Endothelial cell of umbilical vein (primary cell): Measurements from ENCODE around the gene ZNF423. TPM values are rescaled to one million over a fixed set of nuclear protein-coding genes. Genes with fewer than 3 reads are reported as not detected.

Source experiments
- BruUV-seq: library from RNA; stranded (reverse); fragments of 400-500 nt; replicated peaks from 2 replicates; lab custom pipeline; 2021; lab: Mats Ljungman, UMichigan
- CTCF ChIA-PET: fragments of 300-600, 350-600 bp; sonication (Branson Sonifier 250); formaldehyde crosslinking; loops from one replicate; lab custom pipeline; 2021; ENCODE audit warnings: antibody characterized with exemption, inconsistent platforms; lab: Charles Lee
- POLR2A ChIA-PET: fragments of 300-600, 350-600 bp; sonication (Branson Sonifier 250); formaldehyde crosslinking; loops from one replicate; lab custom pipeline; 2021; ENCODE audit warnings: antibody characterized with exemption, inconsistent platforms; lab: Charles Lee
- DNase-seq: peaks from one replicate; pipeline ENCODE4 v3.0.0-alpha.2; 2011; ENCODE audit warnings: low read depth, low spot score
- FAIRE-seq: peaks from 2 replicates; lab custom pipeline; 2011; peaks lifted over from hg19 to GRCh38; lab: Jason Lieb, UNC
- H2AFZ ChIP-seq: 2 replicates; pipeline ENCODE4 v1.6.0; 2012; ENCODE audit warnings: low read depth, low read length, control low read depth, inconsistent platforms
- H3K27ac ChIP-seq: 2 replicates; pipeline ENCODE4 v1.5.1; 2011; ENCODE audit warnings: low read depth, mild to moderate bottlenecking, control low read depth, low read length, moderate library complexity; ENCODE audit not compliant: insufficient read depth
- H3K27me3 ChIP-seq, 2 experiments: 2 replicates each; pipeline versions ENCODE4 v1.6.0 to v1.6.1; 2011; ENCODE audit warnings: low read length in 2 of 2, mixed read lengths in 1 of 2; ENCODE audit not compliant: control insufficient read depth in 2 of 2, insufficient read depth in 2 of 2
- H3K36me3 ChIP-seq, 2 experiments: 2 replicates in 1 of 2; 3 replicates in 1 of 2; pipeline ENCODE4 v1.5.1; 2011; ENCODE audit warnings: low read length in 2 of 2, mild to moderate bottlenecking in 1 of 2, moderate library complexity in 1 of 2; ENCODE audit not compliant: control insufficient read depth in 2 of 2, insufficient read depth in 2 of 2; ENCODE audit errors: extremely low read depth in 1 of 2
- H3K4me1 ChIP-seq: 3 replicates; pipeline ENCODE4 v1.5.1; 2011; ENCODE audit warnings: mild to moderate bottlenecking, low read length; ENCODE audit not compliant: control insufficient read depth, insufficient read depth; ENCODE audit errors: extremely low read depth
- H3K4me2 ChIP-seq: 2 replicates; pipeline ENCODE4 v1.6.1; 2011; ENCODE audit warnings: low read length, control low read depth, mixed read lengths; ENCODE audit not compliant: insufficient read depth
- H3K4me3 ChIP-seq, 3 experiments: fragments of 200-600 bp in 1 of 3; sonication (generic), shearing (Covaris generic) in 1 of 3; replicated peaks in 1 of 3; 2 replicates each; pipeline ENCODE4 v1.5.1; 2011 to 2016; ENCODE audit warnings: control low read depth in 3 of 3, low read length in 3 of 3, mild to moderate bottlenecking in 2 of 3, inconsistent platforms in 1 of 3, low read depth in 1 of 3, moderate library complexity in 1 of 3; ENCODE audit not compliant: insufficient read depth in 1 of 3
- H3K79me2 ChIP-seq: 2 replicates; pipeline ENCODE4 v1.6.0; 2012; ENCODE audit warnings: low read length, inconsistent platforms; ENCODE audit not compliant: control insufficient read depth, insufficient read depth
- H3K9ac ChIP-seq: replicated peaks from 2 replicates; pipeline ENCODE3; 2011; ENCODE audit warnings: low read length, control low read depth; ENCODE audit not compliant: insufficient read depth; ENCODE audit errors: extremely low read depth
- H3K9me1 ChIP-seq: replicated peaks from 3 replicates; pipeline ENCODE4 v1.6.0; 2011; ENCODE audit warnings: mild to moderate bottlenecking, low read length; ENCODE audit not compliant: control insufficient read depth, insufficient read depth; ENCODE audit errors: extremely low read depth
- H3K9me3 ChIP-seq: replicated peaks from 2 replicates; pipeline ENCODE4 v1.5.1; 2012; ENCODE audit warnings: low read length, inconsistent platforms; ENCODE audit not compliant: control insufficient read depth, insufficient read depth
- H4K20me1 ChIP-seq: replicated peaks from 2 replicates; pipeline ENCODE3; 2011; ENCODE audit warnings: mild to moderate bottlenecking, low read length; ENCODE audit not compliant: control insufficient read depth, insufficient read depth; ENCODE audit errors: extremely low read depth
- EZH2 ChIP-seq: IDR thresholded peaks from 2 replicates; pipeline ENCODE4 v1.6.1; 2012; ENCODE audit warnings: borderline replicate concordance, low read depth, mild to moderate bottlenecking, moderate library complexity, low read length, inconsistent platforms; ENCODE audit not compliant: severe bottlenecking
- FOS ChIP-seq: IDR thresholded peaks from 2 replicates; pipeline ENCODE4 v1.6.1; 2011; ENCODE audit warnings: mild to moderate bottlenecking, low read length, moderate library complexity, borderline replicate concordance; ENCODE audit not compliant: insufficient read depth
- GATA2 ChIP-seq: IDR thresholded peaks from 2 replicates; pipeline ENCODE4 v1.7.0; 2011; ENCODE audit warnings: low read depth, mild to moderate bottlenecking, moderate library complexity, mixed read lengths, low read length; ENCODE audit not compliant: insufficient read length, insufficient read depth
- JUN ChIP-seq: IDR thresholded peaks from 2 replicates; pipeline ENCODE4 v1.6.1; 2011; ENCODE audit warnings: borderline replicate concordance, low read depth; ENCODE audit not compliant: insufficient read length, insufficient read depth
- MAX ChIP-seq: IDR thresholded peaks from 2 replicates; pipeline ENCODE4 v1.6.1; 2011; ENCODE audit not compliant: insufficient read depth, insufficient read length
- MYC ChIP-seq: IDR thresholded peaks from one replicate; pipeline ENCODE4 v1.6.1; 2011; ENCODE audit warnings: mild to moderate bottlenecking, low read depth, low read length
- POLR2A ChIP-seq: IDR thresholded peaks from 2 replicates; pipeline ENCODE4 v1.6.1; 2012; ENCODE audit warnings: low read depth, mild to moderate bottlenecking, control low read depth, low read length
- POLR2AphosphoS5 ChIP-seq: IDR thresholded peaks from 2 replicates; pipeline ENCODE4 v1.6.1; 2012; ENCODE audit warnings: low read depth, mild to moderate bottlenecking, control low read depth, low read length, moderate library complexity; ENCODE audit not compliant: insufficient read depth
- dilution Hi-C: fragments of 300-500 bp; cut with MboI; formaldehyde crosslinking; loops from one replicate; pipeline ENCODE4 v1.15.0; 2019; ENCODE audit warnings: low sequenced_read_pairs; ENCODE audit not compliant: extremely low pct_ligation_motif_present
- intact Hi-C: fragments of 100-400 bp; cut with micrococcal nuclease; formaldehyde crosslinking; loops from one replicate; pipeline ENCODE4 v1.10.0; 2022
- polyA plus RNA-seq, 4 experiments: library from polyadenylated mRNA; depleted of rRNA in 3 of 4; stranded (reverse) in 3 of 4; unstranded in 1 of 4; fragments of >200 nt; gene quantifications; 2 replicates each; pipeline versions ENCODE4 v1.2.1 to v1.2.3, GENCODE V29; 2011 to 2012; ENCODE audit warnings: missing spikeins in 1 of 4
- total RNA-seq: library from RNA; stranded (reverse); gene quantifications from 2 replicates; pipeline ENCODE4 v1.2.3, GENCODE V29; 2021
- TF ChIP-seq, protein P1 (sequence below), 2 donors: IDR thresholded peaks; 1 replicate in 1 of 2; 2 replicates in 1 of 2; pipeline ENCODE4 v1.5.1; 2011; ENCODE audit warnings: low read length in 2 of 2, mild to moderate bottlenecking in 2 of 2, moderate library complexity in 2 of 2, control low read depth in 1 of 2, inconsistent platforms in 1 of 2, low read depth in 1 of 2; ENCODE audit not compliant: insufficient read depth in 1 of 2; ENCODE audit errors: extremely low read depth in 1 of 2

ZNF423 gene
- total and polyA plus RNA-seq, 2 donors (not counting 3 experiments of a cell fraction or from before 2014, with no cell fraction given): 2.2 to 8.1 TPM

DNA sequence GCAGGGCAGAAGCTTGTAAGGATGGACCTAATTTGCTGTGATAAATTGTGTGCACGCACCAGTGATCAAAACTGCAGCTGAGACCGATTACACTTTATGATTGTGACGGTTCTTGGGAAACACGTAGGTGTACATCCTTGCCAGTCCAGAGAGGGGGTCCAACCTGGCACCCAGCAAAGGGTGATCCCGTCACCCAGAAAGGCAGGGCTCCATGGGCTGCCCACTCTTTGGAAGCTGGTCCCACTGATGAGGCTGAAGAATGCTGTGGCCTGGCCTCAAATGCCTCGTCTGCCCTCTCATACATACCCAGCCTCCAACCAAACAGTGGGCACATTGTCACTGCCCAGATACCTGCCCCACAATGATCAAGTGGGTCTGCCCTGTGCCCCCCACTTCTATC, 350.4 kb downstream of the ZNF423 start:
- H3K27ac ChIP-seq: no peak overlapping the region
- dilution Hi-C loops (no loop called here), intact Hi-C loops (no loop called here)
- H3K4me2 ChIP-seq: no peak overlapping the region
- ChIA-PET CTCF (interaction anchor here (1.5 to 1.9 kb wide), 2 partner anchors 13 to 15 kb away, joined by 4 to 5 read pairs; no protein-coding TSS in a partner anchor), POLR2A (no interaction called here)
- no peaks in the 10 kb centered on the region for H3K27me3 ChIP-seq
- no peaks in the 10 kb centered on the region for H3K9me3 ChIP-seq
- H4K20me1 ChIP-seq: no peaks in the 10 kb centered on the region
- H3K79me2 ChIP-seq: no peaks in the 10 kb centered on the region
- no peak overlapping the region for H2AFZ ChIP-seq
- H3K36me3 ChIP-seq: no peaks in the 10 kb centered on the region
- BruUV-seq: no TSS peak
- FAIRE-seq (no peak), DNase-seq (no peak)
- H3K4me3 ChIP-seq: no peak overlapping the region
- no peaks in the 10 kb centered on the region for H3K9me1 ChIP-seq
- H3K9ac ChIP-seq: no peak overlapping the region
- H3K4me1 ChIP-seq: no peaks in the 10 kb centered on the region
- TF ChIP-seq MYC (no peak), FOS (no peak), GATA2 (no peak), EZH2 (no peak), JUN (no peak), POLR2A (no peak), POLR2AphosphoS5 (no peak), MAX (no peak)
- TF ChIP-seq, protein P1, sequence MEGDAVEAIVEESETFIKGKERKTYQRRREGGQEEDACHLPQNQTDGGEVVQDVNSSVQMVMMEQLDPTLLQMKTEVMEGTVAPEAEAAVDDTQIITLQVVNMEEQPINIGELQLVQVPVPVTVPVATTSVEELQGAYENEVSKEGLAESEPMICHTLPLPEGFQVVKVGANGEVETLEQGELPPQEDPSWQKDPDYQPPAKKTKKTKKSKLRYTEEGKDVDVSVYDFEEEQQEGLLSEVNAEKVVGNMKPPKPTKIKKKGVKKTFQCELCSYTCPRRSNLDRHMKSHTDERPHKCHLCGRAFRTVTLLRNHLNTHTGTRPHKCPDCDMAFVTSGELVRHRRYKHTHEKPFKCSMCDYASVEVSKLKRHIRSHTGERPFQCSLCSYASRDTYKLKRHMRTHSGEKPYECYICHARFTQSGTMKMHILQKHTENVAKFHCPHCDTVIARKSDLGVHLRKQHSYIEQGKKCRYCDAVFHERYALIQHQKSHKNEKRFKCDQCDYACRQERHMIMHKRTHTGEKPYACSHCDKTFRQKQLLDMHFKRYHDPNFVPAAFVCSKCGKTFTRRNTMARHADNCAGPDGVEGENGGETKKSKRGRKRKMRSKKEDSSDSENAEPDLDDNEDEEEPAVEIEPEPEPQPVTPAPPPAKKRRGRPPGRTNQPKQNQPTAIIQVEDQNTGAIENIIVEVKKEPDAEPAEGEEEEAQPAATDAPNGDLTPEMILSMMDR (IDR thresholded peaks at IDR 0.05; ENCODE audit: extremely low read depth in 1 of 2, insufficient read depth in 1 of 2, low read depth in 1 of 2, low read length in 2 of 2): no peak
